ENCODE measurements around the gene PRDM12.
"Not testable (repeated sequence)": the region's sequence is repeated elsewhere in the genome, so short reads cannot be mapped to it uniquely, and the experiment has no call there.

PRDM12 gene

DNA sequence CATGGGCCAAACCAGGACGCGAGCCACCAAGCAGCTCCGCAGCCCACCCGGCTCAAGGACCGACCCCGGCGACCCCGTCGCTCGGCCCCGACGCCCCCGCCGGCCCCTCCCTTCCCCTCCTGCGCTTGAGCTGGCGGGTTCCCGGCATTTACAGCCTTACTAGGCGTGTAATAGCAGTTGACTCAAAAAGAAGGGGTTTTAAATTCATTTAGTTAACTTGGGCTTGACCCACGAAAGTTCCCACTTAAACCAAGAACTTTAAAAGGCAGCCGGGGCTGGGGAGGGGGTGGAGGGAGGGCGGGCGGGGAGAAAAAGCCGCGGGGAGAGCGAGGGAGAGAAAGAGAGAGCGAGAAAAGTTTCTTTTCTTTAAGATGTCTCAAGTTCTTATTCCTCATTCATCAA, 636 bp downstream of the PRDM12 start:
- no peak for DNase-seq (ENCODE audit: low read depth)

GRCh38 chr9:130665431-130666392, 1.3 kb downstream of the PRDM12 start:
- no peak for DNase-seq (ENCODE audit: low read depth)

DNA sequence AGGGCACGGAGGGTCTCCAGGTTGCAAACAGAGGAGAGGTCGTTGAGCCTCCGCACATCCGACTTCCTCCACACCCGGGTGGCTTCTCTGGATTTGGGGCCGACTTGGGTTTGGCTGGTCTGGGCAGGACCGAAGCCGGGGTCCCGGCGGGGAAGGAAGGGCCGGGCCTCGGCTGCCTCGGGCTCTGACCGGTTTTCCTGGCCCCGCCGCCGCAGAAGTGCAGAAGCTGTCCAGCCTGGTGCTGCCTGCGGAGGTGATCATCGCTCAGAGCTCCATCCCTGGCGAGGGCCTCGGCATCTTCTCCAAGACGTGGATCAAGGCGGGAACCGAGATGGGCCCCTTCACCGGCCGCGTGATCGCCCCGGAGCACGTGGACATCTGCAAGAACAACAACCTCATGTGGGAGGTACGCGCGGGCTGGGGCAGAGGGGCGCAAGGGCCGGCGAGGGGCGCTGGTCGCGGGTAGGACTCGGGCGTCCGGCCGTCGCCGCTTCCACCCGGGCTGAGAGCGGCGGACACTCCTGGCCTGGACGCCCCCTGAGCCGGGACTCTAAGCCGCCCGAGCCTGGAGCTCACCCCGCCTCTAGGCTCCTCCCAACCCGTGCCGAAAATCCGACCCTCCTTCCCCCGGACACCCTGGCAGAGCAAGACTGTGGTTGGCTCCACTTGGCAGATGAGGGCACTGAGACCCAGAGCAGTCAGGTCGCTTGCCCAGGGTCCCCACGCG, 2.2 kb downstream of the PRDM12 start:
- no peak for DNase-seq (ENCODE audit: low read depth)

- DNase-seq (ENCODE audit: low read depth), result no peak
Measured at GRCh38 chr9:130667120-130667435, 2.7 kb downstream of the PRDM12 start.

DNA sequence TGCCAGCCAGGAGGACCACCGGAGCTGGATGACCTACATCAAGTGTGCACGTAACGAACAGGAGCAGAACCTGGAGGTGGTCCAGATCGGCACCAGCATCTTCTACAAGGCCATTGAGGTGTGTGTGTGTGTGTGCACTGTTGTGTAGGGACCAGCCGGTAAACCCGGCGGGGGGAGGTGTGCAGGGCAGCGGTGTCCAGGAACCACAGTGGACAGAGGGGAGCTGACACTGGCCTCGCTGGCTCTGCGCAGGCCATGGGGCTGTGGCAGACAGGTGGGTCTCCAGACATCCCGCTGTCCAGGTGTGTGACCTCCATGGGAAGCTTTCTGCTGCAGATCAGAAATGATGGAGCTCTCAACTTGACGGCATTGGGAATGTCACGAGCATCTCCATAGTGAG, 3.8 kb downstream of the PRDM12 start:
- no peak for DNase-seq (ENCODE audit: low read depth)

- no peak for DNase-seq (ENCODE audit: low read depth)
Measured at GRCh38 chr9:130668659-130669058, 4.3 kb downstream of the PRDM12 start.

- no peak for DNase-seq (ENCODE audit: low read depth)
Measured at GRCh38 chr9:130669965-130670364, 5.6 kb downstream of the PRDM12 start.

- no peak for DNase-seq (ENCODE audit: low read depth)
Measured at GRCh38 chr9:130670644-130671043, 6.2 kb downstream of the PRDM12 start.

- no peak for DNase-seq (ENCODE audit: low read depth)
Measured at GRCh38 chr9:130672466-130672865, 8.1 kb downstream of the PRDM12 start.

DNA sequence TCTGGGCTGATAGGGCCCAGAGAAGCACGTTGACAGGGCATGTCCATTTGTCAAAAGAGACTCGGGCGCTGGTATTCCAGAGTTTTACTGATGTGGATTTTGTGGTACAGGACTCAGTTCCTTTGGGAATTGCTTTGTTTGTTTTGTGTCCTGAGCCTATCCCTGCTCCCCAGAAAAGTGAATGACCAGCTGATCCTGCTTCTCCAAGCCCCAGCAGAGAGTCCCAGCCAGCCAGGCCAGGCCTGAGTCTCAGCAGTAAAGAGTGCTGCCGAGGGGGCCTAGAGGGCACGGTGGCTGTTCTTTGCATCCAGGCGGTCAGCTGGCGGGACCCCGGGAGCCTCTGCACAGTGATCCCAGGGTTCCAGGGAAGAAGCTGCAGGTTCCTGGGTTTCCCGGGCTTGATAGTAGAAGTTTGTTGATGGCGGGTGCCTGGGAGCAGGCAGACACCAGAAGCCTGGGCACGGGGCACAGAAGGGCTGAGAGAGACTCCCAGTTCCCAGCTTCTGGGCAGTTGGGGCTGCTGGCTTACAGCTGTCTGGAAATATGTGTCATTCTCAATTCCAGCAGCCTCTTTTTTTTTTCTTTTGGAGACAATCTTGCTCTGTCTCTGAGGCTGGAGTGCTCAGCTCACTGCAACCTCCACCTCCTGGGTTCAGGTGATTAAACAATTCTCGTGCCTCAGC, 8.7 kb downstream of the PRDM12 start:
- DNase-seq (ENCODE audit: low read depth), result no peak

GRCh38 chr9:130675396-130675795, 11.0 kb downstream of the PRDM12 start:
- DNase-seq (ENCODE audit: low read depth), result no peak

- no peak for DNase-seq (ENCODE audit: low read depth)
Measured at GRCh38 chr9:130677252-130677651, 12.9 kb downstream of the PRDM12 start.

DNA sequence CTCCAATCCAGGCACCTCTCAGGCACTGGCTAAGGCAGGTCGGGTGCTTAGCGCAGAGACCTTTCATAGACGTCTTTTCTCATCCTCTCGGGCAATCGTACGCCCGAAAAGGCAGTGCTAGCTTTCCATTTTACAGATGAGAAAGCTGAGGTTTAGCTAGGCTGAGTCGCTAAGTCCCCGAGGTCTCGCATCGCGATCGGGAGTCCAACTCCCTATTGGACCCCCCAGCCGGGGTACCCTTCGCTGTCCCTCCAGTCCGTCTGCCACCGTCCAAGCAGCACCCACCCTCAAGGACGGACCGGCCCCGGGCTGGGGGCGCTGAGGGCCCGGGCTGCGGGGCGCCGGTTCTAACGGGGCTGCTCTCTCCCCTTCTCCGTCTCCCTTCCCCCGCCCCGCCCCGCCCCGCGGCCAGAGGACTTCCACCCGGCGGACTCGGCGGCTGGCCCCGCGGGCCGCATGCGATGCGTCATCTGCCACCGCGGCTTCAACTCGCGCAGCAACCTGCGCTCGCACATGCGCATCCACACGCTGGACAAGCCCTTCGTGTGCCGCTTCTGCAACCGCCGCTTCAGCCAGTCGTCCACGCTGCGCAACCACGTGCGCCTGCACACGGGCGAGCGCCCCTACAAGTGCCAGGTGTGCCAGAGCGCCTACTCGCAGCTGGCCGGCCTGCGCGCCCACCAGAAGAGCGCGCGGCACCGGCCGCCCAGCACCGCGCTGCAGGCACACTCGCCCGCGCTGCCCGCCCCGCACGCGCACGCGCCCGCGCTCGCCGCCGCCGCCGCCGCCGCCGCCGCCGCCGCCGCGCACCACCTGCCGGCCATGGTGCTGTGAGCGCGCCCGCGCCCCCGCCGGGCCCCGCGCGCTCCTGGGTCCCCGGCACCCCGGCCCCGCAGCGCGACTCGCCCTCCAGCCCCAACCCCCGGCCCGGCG, 16.7 kb downstream of the PRDM12 start:
- no peak for DNase-seq (ENCODE audit: low read depth)

- DNase-seq (ENCODE audit: low read depth), result no peak
Measured at GRCh38 chr9:130681769-130682420, 17.5 kb downstream of the PRDM12 start.

DNA sequence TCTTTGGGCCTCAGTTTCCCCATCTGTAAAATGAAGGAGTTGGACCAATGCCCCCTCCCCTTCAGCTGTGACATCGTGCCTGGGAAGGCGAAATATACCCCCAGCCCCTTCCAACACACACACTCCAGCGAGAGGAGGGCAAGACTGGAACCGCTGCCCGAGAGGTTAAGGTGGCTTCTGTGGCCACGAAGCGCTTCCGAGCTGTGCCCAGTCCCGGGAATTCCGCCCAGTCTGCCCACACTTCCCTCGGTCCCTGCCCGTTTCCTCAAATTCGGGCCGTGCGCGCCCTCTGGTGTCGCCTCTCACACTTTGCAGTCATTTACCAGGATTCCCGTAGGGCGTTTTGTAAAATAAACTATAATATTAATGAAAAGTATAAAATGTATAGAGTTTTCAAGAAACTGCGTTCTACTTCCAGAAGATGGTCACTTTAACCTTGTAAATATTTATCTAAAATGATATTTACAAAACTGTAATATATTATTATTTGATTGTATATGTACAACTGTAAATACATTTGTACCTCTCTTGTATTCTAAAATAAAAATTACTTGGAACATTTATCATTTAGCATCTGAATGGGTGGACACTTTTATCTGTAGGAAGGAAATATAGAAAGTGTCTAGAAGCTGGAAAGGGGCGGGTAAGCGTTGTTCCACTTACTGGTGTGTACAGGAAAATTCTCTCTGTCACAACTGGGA, 18.2 kb downstream of the PRDM12 start:
- DNase-seq (ENCODE audit: low read depth), result no peak

DNA sequence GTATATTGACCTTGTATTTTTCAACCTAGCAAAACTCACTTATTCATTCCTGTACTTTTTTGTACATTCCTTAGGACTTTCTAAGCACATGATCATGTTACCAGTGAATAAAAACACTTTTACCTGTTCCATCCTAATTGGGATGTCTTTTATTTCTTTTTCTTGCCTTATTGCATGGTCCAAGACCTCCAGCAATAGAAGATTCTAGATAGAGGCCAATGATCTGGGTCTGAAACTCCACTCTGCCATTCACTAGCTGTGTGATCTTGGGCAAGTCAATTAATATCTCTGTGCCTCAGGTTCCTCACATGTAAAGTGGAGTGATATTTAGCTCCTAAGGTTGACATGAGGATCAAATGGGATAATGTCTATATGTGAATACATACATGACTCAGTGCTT, 20.7 kb downstream of the PRDM12 start:
- DNase-seq (ENCODE audit: low read depth), result no peak

- DNase-seq (ENCODE audit: low read depth), result not testable (repeated sequence)
Measured at GRCh38 chr9:130685945-130686344, 21.6 kb downstream of the PRDM12 start.

DNA sequence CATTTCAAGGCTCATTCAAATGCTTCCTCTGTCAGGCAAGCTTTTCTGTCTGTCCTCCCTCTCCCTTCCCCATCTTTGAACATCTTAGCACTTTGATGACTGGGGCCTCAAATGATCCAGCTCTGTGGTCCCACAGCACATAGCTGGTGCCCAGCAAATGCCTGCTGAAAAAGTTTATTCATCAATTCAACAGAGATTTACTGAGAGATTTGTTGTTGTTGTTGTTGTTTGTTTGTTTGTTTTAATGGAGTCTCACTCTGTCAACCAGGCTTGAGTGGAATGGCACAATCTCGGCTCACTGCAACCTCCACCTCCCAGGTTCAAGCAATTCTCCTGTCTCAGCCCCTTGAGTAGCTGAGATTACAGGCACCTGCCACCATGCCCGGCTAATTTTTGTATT, 23.2 kb downstream of the PRDM12 start:
- no peak for DNase-seq (ENCODE audit: low read depth)

GRCh38 chr9:130688072-130688471, 23.7 kb downstream of the PRDM12 start:
- no peak for DNase-seq (ENCODE audit: low read depth)

DNA sequence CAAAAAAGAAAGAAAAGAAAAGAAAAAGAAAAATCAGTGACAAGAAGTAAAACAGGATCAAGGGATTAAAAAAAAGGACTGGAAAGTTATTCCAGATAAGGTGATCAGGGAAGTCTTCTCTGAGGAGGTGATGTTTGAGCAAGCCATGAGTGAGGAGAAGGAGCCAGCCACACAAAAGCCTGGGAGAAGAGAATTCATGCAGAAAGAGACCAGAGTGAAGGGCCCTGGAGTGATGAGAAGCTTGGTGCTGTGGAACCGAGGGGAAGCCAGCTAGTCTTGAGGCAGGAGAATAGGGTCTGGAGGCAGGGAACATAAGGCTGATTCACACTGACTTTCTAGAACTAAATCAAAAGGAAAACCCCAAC, 25.2 kb downstream of the PRDM12 start:
- DNase-seq (ENCODE audit: low read depth), result no peak

Data from CMK (cell line).